ENCODE data around the gene TNS1. TPM values are rescaled to one million over a fixed set of nuclear protein-coding genes. Genes with fewer than 3 reads are reported as not detected.

The TNS1 gene
- total RNA-seq, 1 experiment from 2014 or later = 4.5 TPM

DNA sequence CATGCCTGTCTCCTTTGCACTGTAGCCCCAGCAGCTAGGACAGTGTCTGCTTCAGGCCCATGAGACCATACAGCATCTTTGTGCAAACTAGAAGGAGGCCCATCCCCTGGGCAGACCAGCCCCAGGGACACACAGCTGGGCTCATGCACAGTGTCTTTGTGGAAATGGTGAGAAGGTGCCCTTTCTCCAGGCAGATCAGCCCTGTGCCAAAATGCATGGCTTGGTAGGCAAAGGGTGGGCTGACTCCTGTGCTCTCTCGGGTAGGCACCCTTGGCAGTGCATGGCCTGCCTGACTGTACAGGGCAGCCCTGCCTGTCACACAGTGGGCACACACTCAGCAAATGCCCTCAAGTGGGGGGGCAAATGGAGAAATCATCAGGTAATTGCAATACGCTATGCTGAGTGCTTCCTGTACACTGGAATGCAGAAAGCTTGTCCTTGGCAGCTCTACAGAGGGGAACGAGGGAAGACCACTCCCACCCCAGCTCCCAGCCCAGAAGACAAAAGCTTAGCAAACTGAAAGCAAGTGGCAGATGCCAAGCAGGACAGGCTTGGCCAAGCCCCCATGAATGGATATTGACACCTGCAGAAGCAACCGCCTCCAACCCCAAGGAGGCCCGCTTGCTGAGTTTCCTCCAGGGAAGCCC, 21.6 kb downstream of the TNS1 start:
- peaks cover 12% of the 10 kb centered on the region for H3K4me1 Mint-ChIP-seq
- peaks cover 5% of the 10 kb centered on the region; the same call in 1 of the 2 replicates for H3K36me3 Mint-ChIP-seq
- ATAC-seq (no peak), DNase-seq (ENCODE audit: low spot score) (no peak)
- POLR2A ChIA-PET = no interaction called here
- H3K9me3 Mint-ChIP-seq = peaks cover 5% of the 10 kb centered on the region
- TF ChIP-seq HMGA2 (CRISPR knock-in tag; IDR thresholded peaks at IDR 0.05) (no peak), ZNF232 (CRISPR knock-in tag; IDR thresholded peaks at IDR 0.05) (no peak), MXD4 (CRISPR knock-in tag; IDR thresholded peaks at IDR 0.05; ENCODE audit: borderline replicate concordance) (no peak), ZNF219 (CRISPR knock-in tag; IDR thresholded peaks at IDR 0.05; ENCODE audit: borderline replicate concordance) (no peak), NFATC4 (CRISPR knock-in tag; IDR thresholded peaks at IDR 0.05) (no peak), ZNF121 (CRISPR knock-in tag; IDR thresholded peaks at IDR 0.05) (no peak), ZNF138 (CRISPR knock-in tag; conservative IDR thresholded peaks at IDR 0.05) (no peak), CREB1 (CRISPR knock-in tag; IDR thresholded peaks at IDR 0.05) (no peak), ZNF263 (CRISPR knock-in tag; IDR thresholded peaks at IDR 0.05; ENCODE audit: low read depth) (no peak), NFE2L1 (CRISPR knock-in tag; IDR thresholded peaks at IDR 0.05) (no peak), JUN (CRISPR knock-in tag; IDR thresholded peaks at IDR 0.05) (no peak)
- TF ChIP-seq, protein P1, sequence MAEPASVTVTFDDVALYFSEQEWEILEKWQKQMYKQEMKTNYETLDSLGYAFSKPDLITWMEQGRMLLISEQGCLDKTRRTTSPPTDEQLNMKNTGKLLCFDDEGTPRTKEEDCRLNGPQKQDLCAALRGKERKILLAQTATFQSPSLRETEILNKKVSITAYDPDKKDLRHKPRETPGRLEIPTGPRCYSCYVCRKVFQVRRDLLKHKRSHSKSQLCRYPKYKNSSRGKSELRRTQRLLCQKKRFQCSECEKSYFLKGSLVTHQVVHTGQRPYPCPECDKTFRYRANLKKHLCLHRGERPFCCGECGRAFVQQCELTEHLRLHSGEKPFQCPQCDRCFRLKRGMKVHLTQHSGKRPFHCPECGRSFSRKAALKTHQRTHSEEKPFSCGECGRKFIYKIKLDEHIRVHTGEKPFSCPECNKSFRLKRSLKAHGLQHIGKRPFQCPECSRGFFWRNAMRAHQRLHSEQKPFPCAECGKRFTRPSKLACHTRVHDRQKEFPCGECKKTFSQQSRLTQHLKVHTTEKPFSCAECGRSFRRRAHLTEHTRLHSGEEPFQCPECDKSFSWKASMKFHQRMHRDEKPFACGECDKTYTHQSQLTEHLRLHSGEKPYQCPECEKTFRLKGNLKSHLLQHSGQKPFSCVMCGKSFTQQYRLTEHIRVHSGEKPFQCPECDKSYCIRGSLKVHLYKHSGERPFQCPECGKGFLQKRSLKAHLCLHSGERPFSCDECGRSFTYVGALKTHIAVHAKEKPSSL (CRISPR knock-in tag; conservative IDR thresholded peaks at IDR 0.05) = no peak
- TF ChIP-seq, protein P2, sequence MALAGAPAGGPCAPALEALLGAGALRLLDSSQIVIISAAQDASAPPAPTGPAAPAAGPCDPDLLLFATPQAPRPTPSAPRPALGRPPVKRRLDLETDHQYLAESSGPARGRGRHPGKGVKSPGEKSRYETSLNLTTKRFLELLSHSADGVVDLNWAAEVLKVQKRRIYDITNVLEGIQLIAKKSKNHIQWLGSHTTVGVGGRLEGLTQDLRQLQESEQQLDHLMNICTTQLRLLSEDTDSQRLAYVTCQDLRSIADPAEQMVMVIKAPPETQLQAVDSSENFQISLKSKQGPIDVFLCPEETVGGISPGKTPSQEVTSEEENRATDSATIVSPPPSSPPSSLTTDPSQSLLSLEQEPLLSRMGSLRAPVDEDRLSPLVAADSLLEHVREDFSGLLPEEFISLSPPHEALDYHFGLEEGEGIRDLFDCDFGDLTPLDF (CRISPR knock-in tag; IDR thresholded peaks at IDR 0.05) = no peak
- TF ChIP-seq, protein P3, sequence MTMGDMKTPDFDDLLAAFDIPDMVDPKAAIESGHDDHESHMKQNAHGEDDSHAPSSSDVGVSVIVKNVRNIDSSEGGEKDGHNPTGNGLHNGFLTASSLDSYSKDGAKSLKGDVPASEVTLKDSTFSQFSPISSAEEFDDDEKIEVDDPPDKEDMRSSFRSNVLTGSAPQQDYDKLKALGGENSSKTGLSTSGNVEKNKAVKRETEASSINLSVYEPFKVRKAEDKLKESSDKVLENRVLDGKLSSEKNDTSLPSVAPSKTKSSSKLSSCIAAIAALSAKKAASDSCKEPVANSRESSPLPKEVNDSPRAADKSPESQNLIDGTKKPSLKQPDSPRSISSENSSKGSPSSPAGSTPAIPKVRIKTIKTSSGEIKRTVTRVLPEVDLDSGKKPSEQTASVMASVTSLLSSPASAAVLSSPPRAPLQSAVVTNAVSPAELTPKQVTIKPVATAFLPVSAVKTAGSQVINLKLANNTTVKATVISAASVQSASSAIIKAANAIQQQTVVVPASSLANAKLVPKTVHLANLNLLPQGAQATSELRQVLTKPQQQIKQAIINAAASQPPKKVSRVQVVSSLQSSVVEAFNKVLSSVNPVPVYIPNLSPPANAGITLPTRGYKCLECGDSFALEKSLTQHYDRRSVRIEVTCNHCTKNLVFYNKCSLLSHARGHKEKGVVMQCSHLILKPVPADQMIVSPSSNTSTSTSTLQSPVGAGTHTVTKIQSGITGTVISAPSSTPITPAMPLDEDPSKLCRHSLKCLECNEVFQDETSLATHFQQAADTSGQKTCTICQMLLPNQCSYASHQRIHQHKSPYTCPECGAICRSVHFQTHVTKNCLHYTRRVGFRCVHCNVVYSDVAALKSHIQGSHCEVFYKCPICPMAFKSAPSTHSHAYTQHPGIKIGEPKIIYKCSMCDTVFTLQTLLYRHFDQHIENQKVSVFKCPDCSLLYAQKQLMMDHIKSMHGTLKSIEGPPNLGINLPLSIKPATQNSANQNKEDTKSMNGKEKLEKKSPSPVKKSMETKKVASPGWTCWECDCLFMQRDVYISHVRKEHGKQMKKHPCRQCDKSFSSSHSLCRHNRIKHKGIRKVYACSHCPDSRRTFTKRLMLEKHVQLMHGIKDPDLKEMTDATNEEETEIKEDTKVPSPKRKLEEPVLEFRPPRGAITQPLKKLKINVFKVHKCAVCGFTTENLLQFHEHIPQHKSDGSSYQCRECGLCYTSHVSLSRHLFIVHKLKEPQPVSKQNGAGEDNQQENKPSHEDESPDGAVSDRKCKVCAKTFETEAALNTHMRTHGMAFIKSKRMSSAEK (CRISPR knock-in tag; IDR thresholded peaks at IDR 0.05; ENCODE audit: borderline replicate concordance) = no peak
- TF ChIP-seq, protein P4, sequence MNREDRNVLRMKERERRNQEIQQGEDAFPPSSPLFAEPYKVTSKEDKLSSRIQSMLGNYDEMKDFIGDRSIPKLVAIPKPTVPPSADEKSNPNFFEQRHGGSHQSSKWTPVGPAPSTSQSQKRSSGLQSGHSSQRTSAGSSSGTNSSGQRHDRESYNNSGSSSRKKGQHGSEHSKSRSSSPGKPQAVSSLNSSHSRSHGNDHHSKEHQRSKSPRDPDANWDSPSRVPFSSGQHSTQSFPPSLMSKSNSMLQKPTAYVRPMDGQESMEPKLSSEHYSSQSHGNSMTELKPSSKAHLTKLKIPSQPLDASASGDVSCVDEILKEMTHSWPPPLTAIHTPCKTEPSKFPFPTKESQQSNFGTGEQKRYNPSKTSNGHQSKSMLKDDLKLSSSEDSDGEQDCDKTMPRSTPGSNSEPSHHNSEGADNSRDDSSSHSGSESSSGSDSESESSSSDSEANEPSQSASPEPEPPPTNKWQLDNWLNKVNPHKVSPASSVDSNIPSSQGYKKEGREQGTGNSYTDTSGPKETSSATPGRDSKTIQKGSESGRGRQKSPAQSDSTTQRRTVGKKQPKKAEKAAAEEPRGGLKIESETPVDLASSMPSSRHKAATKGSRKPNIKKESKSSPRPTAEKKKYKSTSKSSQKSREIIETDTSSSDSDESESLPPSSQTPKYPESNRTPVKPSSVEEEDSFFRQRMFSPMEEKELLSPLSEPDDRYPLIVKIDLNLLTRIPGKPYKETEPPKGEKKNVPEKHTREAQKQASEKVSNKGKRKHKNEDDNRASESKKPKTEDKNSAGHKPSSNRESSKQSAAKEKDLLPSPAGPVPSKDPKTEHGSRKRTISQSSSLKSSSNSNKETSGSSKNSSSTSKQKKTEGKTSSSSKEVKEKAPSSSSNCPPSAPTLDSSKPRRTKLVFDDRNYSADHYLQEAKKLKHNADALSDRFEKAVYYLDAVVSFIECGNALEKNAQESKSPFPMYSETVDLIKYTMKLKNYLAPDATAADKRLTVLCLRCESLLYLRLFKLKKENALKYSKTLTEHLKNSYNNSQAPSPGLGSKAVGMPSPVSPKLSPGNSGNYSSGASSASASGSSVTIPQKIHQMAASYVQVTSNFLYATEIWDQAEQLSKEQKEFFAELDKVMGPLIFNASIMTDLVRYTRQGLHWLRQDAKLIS (CRISPR knock-in tag; IDR thresholded peaks at IDR 0.05; ENCODE audit: borderline replicate concordance) = no peak
- CTCF ChIA-PET = interaction anchor here (1.0 to 1.7 kb wide), 5 partner anchors 13 to 195 kb away, joined by 3 to 7 read pairs (median 4); no protein-coding TSS in a partner anchor
- no peak overlapping the region for H3K4me3 Mint-ChIP-seq
- H3K27me3 Mint-ChIP-seq (ENCODE audit: low read depth) = peaks cover 9% of the 10 kb centered on the region
- no peak overlapping the region for H3K27ac Mint-ChIP-seq

Measured in WTC11 (cell line).